Vagina (tissue), 2 donors: ENCODE results near the gene SHANK1. TPM values are rescaled to one million over a fixed set of nuclear protein-coding genes. Genes with fewer than 3 reads are reported as not detected.

ENCODE experiments used
- DNase-seq, 2 donors: peaks; one replicate each; pipeline ENCODE4 v3.0.0-alpha.2; 2017; ENCODE audit errors: extremely low spot score in 2 of 2
- H3K27ac ChIP-seq: fragments of 200-600 bp; sonication (generic); one replicate; pipeline ENCODE4 v1.5.1; 2019
- H3K27me3 ChIP-seq: fragments of 200-600 bp; sonication (generic); one replicate; pipeline ENCODE4 v1.5.1; 2019
- H3K36me3 ChIP-seq, 2 donors: fragments of 200-600 bp; sonication (generic); one replicate each; pipeline ENCODE4 v1.5.1; 2017 to 2019
- H3K4me1 ChIP-seq: fragments of 200-600 bp; sonication (generic); one replicate; pipeline ENCODE4 v1.5.1; 2019
- H3K4me3 ChIP-seq, 2 donors: fragments of 200-600 bp; sonication (generic); 1 replicate in 1 of 2; 2 replicates in 1 of 2; pipeline ENCODE4 v1.5.1; 2016 to 2019
- H3K9me3 ChIP-seq: fragments of 200-600 bp; sonication (generic); one replicate; pipeline ENCODE4 v1.5.1; 2019
- CTCF ChIP-seq, 3 experiments: fragments of 450-650 bp in 2 of 3; fragments of 200-600 bp in 1 of 3; sonication (generic) in 1 of 3; IDR thresholded peaks; one replicate each; pipeline ENCODE4 v1.5.1; 2017 to 2019; ENCODE audit warnings: antibody characterized with exemption in 3 of 3, mild to moderate bottlenecking in 2 of 3, moderate library complexity in 2 of 3
- POLR2A ChIP-seq, 2 donors: fragments of 450-650 bp; IDR thresholded peaks; one replicate each; pipeline ENCODE4 v1.6.1; 2017; ENCODE audit warnings: antibody characterized with exemption in 2 of 2, mild to moderate bottlenecking in 2 of 2, moderate library complexity in 2 of 2
- POLR2AphosphoS5 ChIP-seq, 2 donors: sonication (generic); formaldehyde crosslinking; IDR thresholded peaks; one replicate each; pipeline ENCODE4 v1.9.0; 2017; ENCODE audit warnings: antibody characterized with exemption in 2 of 2, mild to moderate bottlenecking in 2 of 2, low read depth in 1 of 2; ENCODE audit not compliant: insufficient read depth in 1 of 2
- intact Hi-C: fragments of 100-400 bp; cut with DNase I; formaldehyde crosslinking; loops from one replicate; pipeline ENCODE4 v1.15.1; 2023
- total RNA-seq: library from RNA; depleted of rRNA; stranded (reverse); fragments of >200 nt; gene quantifications from one replicate; pipeline ENCODE4 v1.2.3, GENCODE V29; 2016

The SHANK1 gene
- total RNA-seq, 1 donor from 2014 or later = 0.98 TPM

GRCh38 chr19:50647879-50648615 lies 71.6 kb downstream of the SHANK1 start:
- intact Hi-C loops = no loop called here
- H3K4me1 ChIP-seq = no peaks in the 10 kb centered on the region
- DNase-seq = no peak
- H3K4me3 ChIP-seq = no peak overlapping the region
- TF ChIP-seq POLR2A (IDR thresholded peaks at IDR 0.05) (no peak), CTCF (IDR thresholded peaks at IDR 0.05) (no peak), POLR2AphosphoS5 (IDR thresholded peaks at IDR 0.05; ENCODE audit: insufficient read depth in 1 of 2, low read depth in 1 of 2) (no peak)
- no peaks in the 10 kb centered on the region for H3K9me3 ChIP-seq
- no peaks in the 10 kb centered on the region for H3K36me3 ChIP-seq
- no peak overlapping the region for H3K27ac ChIP-seq
- peaks cover 3% of the 10 kb centered on the region for H3K27me3 ChIP-seq

- intact Hi-C loops = no loop called here
- Histone ChIP-seq H3K36me3 (no peaks in the 10 kb centered on the region), H3K27me3 (peaks cover 3% of the 10 kb centered on the region), H3K4me3 (no peak overlapping the region), H3K9me3 (no peaks in the 10 kb centered on the region), H3K4me1 (no peaks in the 10 kb centered on the region), H3K27ac (no peak overlapping the region)
- TF ChIP-seq CTCF (IDR thresholded peaks at IDR 0.05) (no peak), POLR2AphosphoS5 (IDR thresholded peaks at IDR 0.05; ENCODE audit: insufficient read depth in 1 of 2, low read depth in 1 of 2) (no peak), POLR2A (IDR thresholded peaks at IDR 0.05) (no peak)
- DNase-seq = no peak
These were observed 73.4 kb downstream of the SHANK1 start for GRCh38 chr19:50646074-50646807.

- intact Hi-C loops = no loop called here
- TF ChIP-seq CTCF (IDR thresholded peaks at IDR 0.05) = no peak
- TF ChIP-seq POLR2AphosphoS5 (IDR thresholded peaks at IDR 0.05; ENCODE audit: insufficient read depth in 1 of 2, low read depth in 1 of 2) = no peak
- TF ChIP-seq POLR2A (IDR thresholded peaks at IDR 0.05) = no peak
- no peaks in the 10 kb centered on the region for H3K9me3 ChIP-seq
- H3K36me3 ChIP-seq = no peaks in the 10 kb centered on the region
- no peaks in the 10 kb centered on the region for H3K4me1 ChIP-seq
- DNase-seq = no peak
- H3K27me3 ChIP-seq = peaks cover 3% of the 10 kb centered on the region
- H3K27ac ChIP-seq = no peak overlapping the region
- H3K4me3 ChIP-seq = no peak overlapping the region
These were observed 74.5 kb downstream of the SHANK1 start for GRCh38 chr19:50645107-50645506.

- Histone ChIP-seq H3K4me1 (peaks cover 1% of the 10 kb centered on the region), H3K36me3 (no peaks in the 10 kb centered on the region), H3K27ac (no peak overlapping the region), H3K9me3 (no peaks in the 10 kb centered on the region), H3K27me3 (peaks cover 3% of the 10 kb centered on the region), H3K4me3 (no peak overlapping the region)
- TF ChIP-seq CTCF (IDR thresholded peaks at IDR 0.05) (no peak), POLR2AphosphoS5 (IDR thresholded peaks at IDR 0.05; ENCODE audit: insufficient read depth in 1 of 2, low read depth in 1 of 2) (no peak), POLR2A (IDR thresholded peaks at IDR 0.05) (no peak)
- DNase-seq = no peak
- intact Hi-C loops = no loop called here
These were observed 75.2 kb downstream of the SHANK1 start for GRCh38 chr19:50644315-50644915.
